ENCODE results near the gene IL22. TPM values are rescaled to one million over a fixed set of nuclear protein-coding genes. Genes with fewer than 3 reads are reported as not detected.

The IL22 gene
- total RNA-seq, 1 donor, result not detected

- Histone ChIP-seq H3K4me1 (ENCODE audit: insufficient read depth, low read length) (peaks cover 13% of the 10 kb centered on the region), H3K9me3 (ENCODE audit: low read depth, low read length) (no peaks in the 10 kb centered on the region), H3K4me3 (ENCODE audit: low read length) (no peak overlapping the region)
These were observed 8.0 kb downstream of the IL22 start for GRCh38 chr12:68245180-68246021.

GRCh38 chr12:68242777-68243176 lies 10.6 kb downstream of the IL22 start:
- H3K4me3 ChIP-seq (ENCODE audit: low read length), result no peak overlapping the region
- no peaks in the 10 kb centered on the region for H3K9me3 ChIP-seq (ENCODE audit: low read depth, low read length)
- H3K27me3 ChIP-seq (ENCODE audit: insufficient read depth, low read length), result no peaks in the 10 kb centered on the region
- H3K4me1 ChIP-seq (ENCODE audit: insufficient read depth, low read length), result peaks cover 17% of the 10 kb centered on the region

More at GRCh38 chr12:68245180-68246021, 8.0 kb downstream of the IL22 start:
- no peaks in the 10 kb centered on the region for H3K27me3 ChIP-seq (ENCODE audit: insufficient read depth, low read length)

GRCh38 chr12:68240975-68241374 lies 12.4 kb downstream of the IL22 start:
- H3K4me3 ChIP-seq (ENCODE audit: low read length), result no peak overlapping the region
- H3K4me1 ChIP-seq (ENCODE audit: insufficient read depth, low read length), result peaks cover 32% of the 10 kb centered on the region

GRCh38 chr12:68240079-68240478 lies 13.3 kb downstream of the IL22 start:
- peaks cover 32% of the 10 kb centered on the region for H3K4me1 ChIP-seq (ENCODE audit: insufficient read depth, low read length)
- no peak overlapping the region for H3K4me3 ChIP-seq (ENCODE audit: low read length)
- no peaks in the 10 kb centered on the region for H3K9me3 ChIP-seq (ENCODE audit: low read depth, low read length)
- H3K27me3 ChIP-seq (ENCODE audit: insufficient read depth, low read length), result no peaks in the 10 kb centered on the region

More at GRCh38 chr12:68240975-68241374, 12.4 kb downstream of the IL22 start:
- Histone ChIP-seq H3K27me3 (ENCODE audit: insufficient read depth, low read length) (no peaks in the 10 kb centered on the region), H3K9me3 (ENCODE audit: low read depth, low read length) (no peaks in the 10 kb centered on the region)

- Histone ChIP-seq H3K4me1 (ENCODE audit: insufficient read depth, low read length) (peaks cover 32% of the 10 kb centered on the region), H3K4me3 (ENCODE audit: low read length) (no peak overlapping the region), H3K9me3 (ENCODE audit: low read depth, low read length) (no peaks in the 10 kb centered on the region), H3K27me3 (ENCODE audit: insufficient read depth, low read length) (no peaks in the 10 kb centered on the region)
These were observed 14.0 kb downstream of the IL22 start for GRCh38 chr12:68239309-68239982.

- Histone ChIP-seq H3K9me3 (ENCODE audit: low read depth, low read length) (no peaks in the 10 kb centered on the region), H3K4me1 (ENCODE audit: insufficient read depth, low read length) (peaks cover 32% of the 10 kb centered on the region)
These were observed 15.8 kb downstream of the IL22 start for GRCh38 chr12:68237619-68238018.

GRCh38 chr12:68237078-68237477 lies 16.3 kb downstream of the IL22 start:
- Histone ChIP-seq H3K9me3 (ENCODE audit: low read depth, low read length) (no peaks in the 10 kb centered on the region), H3K4me1 (ENCODE audit: insufficient read depth, low read length) (peaks cover 32% of the 10 kb centered on the region), H3K4me3 (ENCODE audit: low read length) (peak overlapping the region; percentile 32), H3K27me3 (ENCODE audit: insufficient read depth, low read length) (no peaks in the 10 kb centered on the region)

More at GRCh38 chr12:68237619-68238018, 15.8 kb downstream of the IL22 start:
- no peaks in the 10 kb centered on the region for H3K27me3 ChIP-seq (ENCODE audit: insufficient read depth, low read length)
- H3K4me3 ChIP-seq (ENCODE audit: low read length), result no peak overlapping the region

- Histone ChIP-seq H3K27me3 (ENCODE audit: insufficient read depth, low read length) (no peaks in the 10 kb centered on the region), H3K4me3 (ENCODE audit: low read length) (peak overlapping the region; percentile 32), H3K9me3 (ENCODE audit: low read depth, low read length) (no peaks in the 10 kb centered on the region), H3K4me1 (ENCODE audit: insufficient read depth, low read length) (peaks cover 30% of the 10 kb centered on the region)
These were observed 16.9 kb downstream of the IL22 start for GRCh38 chr12:68236421-68237059.

- H3K4me3 ChIP-seq (ENCODE audit: low read length), result no peak overlapping the region
- no peaks in the 10 kb centered on the region for H3K27me3 ChIP-seq (ENCODE audit: insufficient read depth, low read length)
These were observed 17.8 kb downstream of the IL22 start for GRCh38 chr12:68235576-68235975.

GRCh38 chr12:68234140-68234539 lies 19.3 kb downstream of the IL22 start:
- no peak overlapping the region for H3K4me3 ChIP-seq (ENCODE audit: low read length)
- H3K27me3 ChIP-seq (ENCODE audit: insufficient read depth, low read length), result no peaks in the 10 kb centered on the region
- no peaks in the 10 kb centered on the region for H3K9me3 ChIP-seq (ENCODE audit: low read depth, low read length)
- H3K4me1 ChIP-seq (ENCODE audit: insufficient read depth, low read length), result peaks cover 15% of the 10 kb centered on the region

More at GRCh38 chr12:68235576-68235975, 17.8 kb downstream of the IL22 start:
- Histone ChIP-seq H3K4me1 (ENCODE audit: insufficient read depth, low read length) (peaks cover 20% of the 10 kb centered on the region), H3K9me3 (ENCODE audit: low read depth, low read length) (no peaks in the 10 kb centered on the region)

- H3K4me3 ChIP-seq (ENCODE audit: low read length), result no peak overlapping the region
These were observed 19.9 kb downstream of the IL22 start for GRCh38 chr12:68233498-68233897.

GRCh38 chr12:68231691-68232090 lies 21.7 kb downstream of the IL22 start:
- Histone ChIP-seq H3K27me3 (ENCODE audit: insufficient read depth, low read length) (no peaks in the 10 kb centered on the region), H3K4me1 (ENCODE audit: insufficient read depth, low read length) (peaks cover 7% of the 10 kb centered on the region), H3K4me3 (ENCODE audit: low read length) (no peak overlapping the region), H3K9me3 (ENCODE audit: low read depth, low read length) (no peaks in the 10 kb centered on the region)

More at GRCh38 chr12:68233498-68233897, 19.9 kb downstream of the IL22 start:
- H3K4me1 ChIP-seq (ENCODE audit: insufficient read depth, low read length), result peaks cover 15% of the 10 kb centered on the region
- no peaks in the 10 kb centered on the region for H3K27me3 ChIP-seq (ENCODE audit: insufficient read depth, low read length)
- H3K9me3 ChIP-seq (ENCODE audit: low read depth, low read length), result no peaks in the 10 kb centered on the region

GRCh38 chr12:68231229-68231628 lies 22.2 kb downstream of the IL22 start:
- Histone ChIP-seq H3K4me3 (ENCODE audit: low read length) (no peak overlapping the region), H3K4me1 (ENCODE audit: insufficient read depth, low read length) (peaks cover 3% of the 10 kb centered on the region)

GRCh38 chr12:68229956-68230355 lies 23.4 kb downstream of the IL22 start:
- Histone ChIP-seq H3K4me1 (ENCODE audit: insufficient read depth, low read length) (no peaks in the 10 kb centered on the region), H3K27me3 (ENCODE audit: insufficient read depth, low read length) (no peaks in the 10 kb centered on the region), H3K4me3 (ENCODE audit: low read length) (no peak overlapping the region), H3K9me3 (ENCODE audit: low read depth, low read length) (no peaks in the 10 kb centered on the region)

More at GRCh38 chr12:68231229-68231628, 22.2 kb downstream of the IL22 start:
- Histone ChIP-seq H3K27me3 (ENCODE audit: insufficient read depth, low read length) (no peaks in the 10 kb centered on the region), H3K9me3 (ENCODE audit: low read depth, low read length) (no peaks in the 10 kb centered on the region)

- no peaks in the 10 kb centered on the region for H3K9me3 ChIP-seq (ENCODE audit: low read depth, low read length)
- peaks cover 5% of the 10 kb centered on the region for H3K4me1 ChIP-seq (ENCODE audit: insufficient read depth, low read length)
- no peak overlapping the region for H3K4me3 ChIP-seq (ENCODE audit: low read length)
- no peaks in the 10 kb centered on the region for H3K27me3 ChIP-seq (ENCODE audit: insufficient read depth, low read length)
These were observed 26.0 kb downstream of the IL22 start for GRCh38 chr12:68227356-68227755.

All from mononuclear cell (primary cell).